ENCODE results near the gene NOP56.

- TF ChIP-seq CTCF (optimal IDR thresholded peaks at IDR 0.05 in 1 of 3, IDR thresholded peaks at IDR 0.05 in 1 of 3, conservative IDR thresholded peaks at IDR 0.05 in 1 of 3; ENCODE audit: extremely low read depth in 1 of 3, insufficient read depth in 2 of 3, low read length in 3 of 3) = no peak
- TF ChIP-seq EZH2 (IDR thresholded peaks at IDR 0.05; ENCODE audit: low read length) = no peak
Measured at GRCh38 chr20:2656471-2657117, 4.2 kb downstream of the NOP56 start.
